ENCODE measurements around the gene C11orf91.
A peak's percentile ranks its signal among the peaks of the same experiment; 100 is the strongest.

C11orf91 gene, protein sequence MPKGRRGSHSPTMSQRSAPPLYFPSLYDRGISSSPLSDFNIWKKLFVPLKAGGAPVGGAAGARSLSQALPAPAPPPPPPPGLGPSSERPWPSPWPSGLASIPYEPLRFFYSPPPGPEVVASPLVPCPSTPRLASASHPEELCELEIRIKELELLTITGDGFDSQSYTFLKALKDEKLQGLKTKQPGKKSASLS

GRCh38 chr11:33700502-33701271, at the start of gene C11orf91:
Gene C11orf91, minus strand, starts transcription at chr11:33700826. Its CDS starts 86 bp downstream, at chr11:33700740.
- peak within 1 kb of the TSS; percentile 11; the same call in 1 of the 2 replicates for H3K27ac ChIP-seq
- TF ChIP-seq ZFX (IDR thresholded peaks at IDR 0.05), result no peak
- no peak for TF ChIP-seq CTCF (conservative IDR thresholded peaks at IDR 0.05)

- TF ChIP-seq ZFX (IDR thresholded peaks at IDR 0.05), result no peak
- TF ChIP-seq CTCF (conservative IDR thresholded peaks at IDR 0.05), result no peak
- no peak overlapping the region for H3K27ac ChIP-seq
These were observed 47.4 kb upstream of the C11orf91 start for GRCh38 chr11:33747979-33748378.

DNA sequence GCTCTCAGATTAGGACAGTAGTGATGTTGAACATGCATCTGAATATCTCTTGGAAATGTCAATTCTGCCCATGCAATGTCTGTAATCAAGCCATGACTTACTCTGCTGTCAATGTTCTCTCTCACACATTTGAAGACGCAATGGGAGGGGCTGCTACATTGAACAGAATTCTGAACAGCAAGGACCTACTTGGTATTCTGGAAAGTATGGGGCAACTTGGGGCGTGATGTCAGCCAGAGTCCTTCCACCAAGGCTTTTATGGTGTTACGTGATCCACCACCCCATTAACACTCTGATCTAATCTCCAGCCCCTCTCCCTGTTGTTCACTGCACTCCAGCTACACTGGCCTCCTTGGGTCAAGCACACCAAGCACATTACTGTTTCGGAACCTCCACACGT, 42.7 kb upstream of the C11orf91 start:
- TF ChIP-seq ZFX (IDR thresholded peaks at IDR 0.05) (no peak), CTCF (conservative IDR thresholded peaks at IDR 0.05) (no peak)
- H3K27ac ChIP-seq, result no peak overlapping the region

DNA sequence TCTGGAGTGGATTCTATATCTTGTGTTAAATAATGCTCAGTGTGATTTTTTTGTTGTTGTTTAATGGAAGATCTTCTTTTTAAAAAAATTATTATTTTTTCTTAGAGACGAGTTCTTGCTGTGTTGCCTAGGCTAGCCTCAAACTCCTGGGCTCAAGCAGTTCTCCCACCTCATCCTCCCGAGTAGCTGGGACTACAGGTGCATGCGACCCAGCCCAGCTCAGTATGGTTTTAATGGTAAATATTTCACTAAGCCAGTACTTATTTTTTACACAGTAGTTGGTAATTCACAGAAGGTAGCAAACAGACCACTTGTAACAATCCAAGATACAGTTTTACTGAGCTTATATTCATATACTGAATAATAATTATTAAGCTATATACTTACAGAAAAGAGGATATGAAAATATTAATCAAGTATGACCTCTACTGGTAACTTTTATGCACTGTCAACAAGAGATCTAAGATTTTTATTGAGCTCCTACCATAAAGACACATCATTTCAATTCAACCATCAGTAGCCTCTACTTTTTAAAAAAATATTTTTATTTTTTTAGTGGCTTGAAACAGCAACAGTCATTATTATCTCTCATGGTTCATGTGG, 41.7 kb upstream of the C11orf91 start:
- no peak overlapping the region for H3K27ac ChIP-seq
- TF ChIP-seq CTCF (conservative IDR thresholded peaks at IDR 0.05), result peak; percentile 72
- TF ChIP-seq ZFX (IDR thresholded peaks at IDR 0.05), result no peak

DNA sequence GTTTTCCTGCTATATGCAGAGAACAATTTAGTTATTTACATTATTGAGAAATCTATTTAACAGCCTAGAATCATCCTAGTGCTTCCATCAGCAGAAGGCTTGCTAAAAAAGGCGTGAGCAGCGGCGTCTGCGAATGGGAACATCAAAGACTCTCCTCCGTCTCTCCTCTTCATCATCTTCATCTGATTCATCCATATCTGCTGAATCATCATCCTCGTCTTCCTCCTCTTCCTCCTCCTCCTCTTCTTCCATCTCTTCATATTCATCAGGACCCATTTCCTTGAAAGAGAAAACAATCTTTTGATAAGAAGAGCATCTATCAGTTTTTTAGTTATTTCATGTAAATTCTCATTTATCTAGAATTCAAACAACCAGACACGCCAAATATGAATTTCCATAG, 41.2 kb upstream of the C11orf91 start:
- no peak overlapping the region for H3K27ac ChIP-seq
- TF ChIP-seq ZFX (IDR thresholded peaks at IDR 0.05) (no peak), CTCF (conservative IDR thresholded peaks at IDR 0.05) (no peak)

DNA sequence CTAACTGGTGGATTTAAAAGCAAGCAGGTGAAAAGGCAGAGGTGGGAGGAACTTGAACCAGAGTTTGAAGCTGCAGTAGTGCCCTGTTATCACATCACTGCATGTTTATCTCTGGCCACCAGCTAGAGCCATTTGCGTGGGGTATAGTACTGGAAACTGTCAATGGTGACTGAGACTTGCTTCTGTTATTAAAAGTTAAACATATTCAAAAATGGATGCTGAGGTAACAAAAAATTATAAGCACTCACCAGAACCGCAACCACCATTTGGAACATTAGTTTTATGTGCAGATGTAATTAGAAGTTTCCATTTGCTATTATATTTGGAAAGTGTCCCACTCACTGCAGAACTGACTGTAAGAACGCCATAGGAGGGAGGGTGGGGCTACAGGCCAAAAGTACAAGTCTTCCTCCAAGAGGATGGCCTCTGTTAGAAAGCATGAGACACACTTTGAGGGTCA, 36.8 kb upstream of the C11orf91 start:
- H3K27ac ChIP-seq, result peak overlapping the region; percentile 69
- TF ChIP-seq ZFX (IDR thresholded peaks at IDR 0.05), result no peak
- no peak for TF ChIP-seq CTCF (conservative IDR thresholded peaks at IDR 0.05)

Measured in C4-2B (cell line).